ENCODE data around the gene SNX11. TPM values are rescaled to one million over a fixed set of nuclear protein-coding genes. Genes with fewer than 3 reads are reported as not detected.

The SNX11 gene
- total and polyA plus RNA-seq, 9 of the 15 experiments (the other 6 are each of a cell fraction or from before 2014, with no cell fraction given), result 12.4 to 24.0 (median 16.8) TPM

- no peak for TF ChIP-seq ZNF408 (CRISPR knock-in tag; IDR thresholded peaks at IDR 0.05; ENCODE audit: low read depth)
- TF ChIP-seq BRF1 (IDR thresholded peaks at IDR 0.05; ENCODE audit: borderline replicate concordance, extremely low read depth, insufficient read length), result no peak
- peak; percentile 65 for TF ChIP-seq E2F8 (IDR thresholded peaks at IDR 0.05; ENCODE audit: low read depth, partially characterized antibody)
- no peak for TF ChIP-seq ZNF146 (CRISPR knock-in tag; IDR thresholded peaks at IDR 0.05; ENCODE audit: unreplicated experiment)
- TF ChIP-seq, protein P1, sequence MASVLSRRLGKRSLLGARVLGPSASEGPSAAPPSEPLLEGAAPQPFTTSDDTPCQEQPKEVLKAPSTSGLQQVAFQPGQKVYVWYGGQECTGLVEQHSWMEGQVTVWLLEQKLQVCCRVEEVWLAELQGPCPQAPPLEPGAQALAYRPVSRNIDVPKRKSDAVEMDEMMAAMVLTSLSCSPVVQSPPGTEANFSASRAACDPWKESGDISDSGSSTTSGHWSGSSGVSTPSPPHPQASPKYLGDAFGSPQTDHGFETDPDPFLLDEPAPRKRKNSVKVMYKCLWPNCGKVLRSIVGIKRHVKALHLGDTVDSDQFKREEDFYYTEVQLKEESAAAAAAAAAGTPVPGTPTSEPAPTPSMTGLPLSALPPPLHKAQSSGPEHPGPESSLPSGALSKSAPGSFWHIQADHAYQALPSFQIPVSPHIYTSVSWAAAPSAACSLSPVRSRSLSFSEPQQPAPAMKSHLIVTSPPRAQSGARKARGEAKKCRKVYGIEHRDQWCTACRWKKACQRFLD (CRISPR knock-in tag; IDR thresholded peaks at IDR 0.05), result 0 out of 2 replicates have a peak, but pooled peaks have one; percentile 79
- peak; percentile 82; the same call in 1 of the 2 replicates for TF ChIP-seq KDM2B (CRISPR knock-in tag; IDR thresholded peaks at IDR 0.05)
- TF ChIP-seq MECOM (CRISPR knock-in tag; IDR thresholded peaks at IDR 0.05), result no peak
- TF ChIP-seq POLR2G (IDR thresholded peaks at IDR 0.05; ENCODE audit: low read depth, low read length), result peak; percentile 91
- peak; percentile 22 for TF ChIP-seq POU5F1 (IDR thresholded peaks at IDR 0.05; ENCODE audit: borderline replicate concordance, low read depth, low read length, partially characterized antibody)
- TF ChIP-seq, protein P2, sequence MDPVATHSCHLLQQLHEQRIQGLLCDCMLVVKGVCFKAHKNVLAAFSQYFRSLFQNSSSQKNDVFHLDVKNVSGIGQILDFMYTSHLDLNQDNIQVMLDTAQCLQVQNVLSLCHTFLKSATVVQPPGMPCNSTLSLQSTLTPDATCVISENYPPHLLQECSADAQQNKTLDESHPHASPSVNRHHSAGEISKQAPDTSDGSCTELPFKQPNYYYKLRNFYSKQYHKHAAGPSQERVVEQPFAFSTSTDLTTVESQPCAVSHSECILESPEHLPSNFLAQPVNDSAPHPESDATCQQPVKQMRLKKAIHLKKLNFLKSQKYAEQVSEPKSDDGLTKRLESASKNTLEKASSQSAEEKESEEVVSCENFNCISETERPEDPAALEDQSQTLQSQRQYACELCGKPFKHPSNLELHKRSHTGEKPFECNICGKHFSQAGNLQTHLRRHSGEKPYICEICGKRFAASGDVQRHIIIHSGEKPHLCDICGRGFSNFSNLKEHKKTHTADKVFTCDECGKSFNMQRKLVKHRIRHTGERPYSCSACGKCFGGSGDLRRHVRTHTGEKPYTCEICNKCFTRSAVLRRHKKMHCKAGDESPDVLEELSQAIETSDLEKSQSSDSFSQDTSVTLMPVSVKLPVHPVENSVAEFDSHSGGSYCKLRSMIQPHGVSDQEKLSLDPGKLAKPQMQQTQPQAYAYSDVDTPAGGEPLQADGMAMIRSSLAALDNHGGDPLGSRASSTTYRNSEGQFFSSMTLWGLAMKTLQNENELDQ (CRISPR knock-in tag; IDR thresholded peaks at IDR 0.05; ENCODE audit: borderline replicate concordance), result 0 out of 2 replicates have a peak, but pooled peaks have one; percentile 42
- TF ChIP-seq CXXC5 (CRISPR knock-in tag; IDR thresholded peaks at IDR 0.05), result peak; percentile 94
- peak; percentile 93 for TF ChIP-seq MYBL2 (IDR thresholded peaks at IDR 0.05; ENCODE audit: low read depth)
- no peak for TF ChIP-seq MYBL2 (CRISPR knock-in tag; IDR thresholded peaks at IDR 0.05; ENCODE audit: borderline replicate concordance)
- peak; percentile 93; the same call in 1 of the 2 replicates for TF ChIP-seq MTA3 (IDR thresholded peaks at IDR 0.05; ENCODE audit: borderline replicate concordance)
- peak; percentile 87 to 88 for TF ChIP-seq MAZ (CRISPR knock-in tag; conservative IDR thresholded peaks at IDR 0.05 in 1 of 2, IDR thresholded peaks at IDR 0.05 in 1 of 2)
- TF ChIP-seq, protein P3, sequence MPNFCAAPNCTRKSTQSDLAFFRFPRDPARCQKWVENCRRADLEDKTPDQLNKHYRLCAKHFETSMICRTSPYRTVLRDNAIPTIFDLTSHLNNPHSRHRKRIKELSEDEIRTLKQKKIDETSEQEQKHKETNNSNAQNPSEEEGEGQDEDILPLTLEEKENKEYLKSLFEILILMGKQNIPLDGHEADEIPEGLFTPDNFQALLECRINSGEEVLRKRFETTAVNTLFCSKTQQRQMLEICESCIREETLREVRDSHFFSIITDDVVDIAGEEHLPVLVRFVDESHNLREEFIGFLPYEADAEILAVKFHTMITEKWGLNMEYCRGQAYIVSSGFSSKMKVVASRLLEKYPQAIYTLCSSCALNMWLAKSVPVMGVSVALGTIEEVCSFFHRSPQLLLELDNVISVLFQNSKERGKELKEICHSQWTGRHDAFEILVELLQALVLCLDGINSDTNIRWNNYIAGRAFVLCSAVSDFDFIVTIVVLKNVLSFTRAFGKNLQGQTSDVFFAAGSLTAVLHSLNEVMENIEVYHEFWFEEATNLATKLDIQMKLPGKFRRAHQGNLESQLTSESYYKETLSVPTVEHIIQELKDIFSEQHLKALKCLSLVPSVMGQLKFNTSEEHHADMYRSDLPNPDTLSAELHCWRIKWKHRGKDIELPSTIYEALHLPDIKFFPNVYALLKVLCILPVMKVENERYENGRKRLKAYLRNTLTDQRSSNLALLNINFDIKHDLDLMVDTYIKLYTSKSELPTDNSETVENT (CRISPR knock-in tag; IDR thresholded peaks at IDR 0.05), result peak; percentile 79; the same call in 1 of the 2 replicates
- peak in 1 of 2 experiments; percentile 36; a peak in 1 of 4 replicates for TF ChIP-seq SIN3A (IDR thresholded peaks at IDR 0.05; ENCODE audit: borderline replicate concordance in 2 of 2, control insufficient read depth in 1 of 2, low read depth in 2 of 2, low read length in 2 of 2)
These were observed 6.4 kb upstream of the SNX11 start, which contains the start of gene CBX1 (continued) for GRCh38 chr17:48101012-48101720.

Data from K562 (cell line).